HG03558 (cell line): ENCODE measurements around the gene USP30.

Experiments
- ATAC-seq: cut with Tn5 transposase; IDR thresholded peaks from one replicate; pipeline ENCODE4 v1.9.1; 2021; ENCODE audit warnings: moderate number of reproducible peaks; ENCODE audit not compliant: unreplicated experiment; ENCODE audit errors: extremely low read depth

Gene USP30

DNA sequence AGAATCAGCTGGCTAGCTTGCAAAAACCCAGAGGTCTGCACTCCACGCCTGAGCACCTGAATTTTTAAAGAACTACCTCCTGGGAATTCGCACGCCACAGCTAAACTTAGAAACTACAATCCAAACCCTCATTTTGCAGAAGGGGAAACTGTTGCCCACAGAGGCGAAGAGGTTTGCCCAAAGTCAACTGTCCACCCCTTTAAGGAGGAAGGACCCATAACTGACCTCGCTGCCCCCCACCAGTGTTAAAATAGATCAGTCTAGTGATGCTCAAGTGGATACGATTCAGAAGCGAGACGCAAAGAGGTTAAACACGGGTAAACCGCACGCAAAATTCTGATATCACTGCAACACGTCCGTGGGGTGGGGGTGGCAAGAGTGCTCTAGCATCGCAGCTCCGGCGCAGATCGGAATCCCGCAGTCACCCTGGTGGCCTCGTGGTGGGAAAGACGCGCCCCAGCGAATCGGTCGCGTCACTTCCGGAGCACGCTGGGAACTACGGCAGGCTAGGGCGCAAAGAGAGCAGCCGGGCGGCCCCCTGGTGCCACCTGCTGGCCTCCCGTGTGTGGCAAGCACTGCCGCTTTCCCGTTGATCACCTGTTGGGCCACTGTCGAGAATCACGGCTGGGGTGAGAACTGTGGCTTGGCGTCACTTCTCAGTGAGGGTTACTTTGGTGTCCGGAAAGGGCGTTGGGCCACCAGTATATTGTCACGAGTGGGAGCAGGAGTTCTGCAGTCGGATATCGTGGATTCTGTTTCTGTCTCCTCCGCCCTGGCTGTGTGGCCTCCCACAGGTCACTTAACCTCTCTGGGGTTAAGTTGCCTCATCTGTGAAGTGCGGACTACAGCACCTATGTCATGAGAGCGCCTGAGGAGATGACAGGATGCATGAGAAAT is 40.9 kb downstream of the USP30 start, which contains the start of gene ALKBH2:
TSS of gene ALKBH2 (minus strand) at position 451 of the 897 bp plus-strand sequence. CDS start 686 bp downstream, outside the sequence.
- peak; percentile 51 for ATAC-seq

DNA sequence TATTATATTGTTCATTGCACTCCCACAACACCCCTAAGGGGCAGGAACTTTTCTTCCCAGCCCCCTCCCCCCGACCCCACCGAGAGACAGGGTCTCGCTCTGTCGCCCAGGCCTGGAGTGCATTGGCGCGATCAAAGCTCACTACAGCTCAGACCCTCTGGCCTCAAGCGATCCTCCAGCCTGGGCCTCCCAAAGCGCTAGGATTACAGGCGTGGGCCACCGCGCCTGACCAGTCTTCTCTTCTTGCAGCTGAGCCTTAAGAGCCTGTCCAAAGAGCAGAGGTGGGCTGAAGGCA is 44.7 kb downstream of the USP30 start:
- ATAC-seq: no peak

DNA sequence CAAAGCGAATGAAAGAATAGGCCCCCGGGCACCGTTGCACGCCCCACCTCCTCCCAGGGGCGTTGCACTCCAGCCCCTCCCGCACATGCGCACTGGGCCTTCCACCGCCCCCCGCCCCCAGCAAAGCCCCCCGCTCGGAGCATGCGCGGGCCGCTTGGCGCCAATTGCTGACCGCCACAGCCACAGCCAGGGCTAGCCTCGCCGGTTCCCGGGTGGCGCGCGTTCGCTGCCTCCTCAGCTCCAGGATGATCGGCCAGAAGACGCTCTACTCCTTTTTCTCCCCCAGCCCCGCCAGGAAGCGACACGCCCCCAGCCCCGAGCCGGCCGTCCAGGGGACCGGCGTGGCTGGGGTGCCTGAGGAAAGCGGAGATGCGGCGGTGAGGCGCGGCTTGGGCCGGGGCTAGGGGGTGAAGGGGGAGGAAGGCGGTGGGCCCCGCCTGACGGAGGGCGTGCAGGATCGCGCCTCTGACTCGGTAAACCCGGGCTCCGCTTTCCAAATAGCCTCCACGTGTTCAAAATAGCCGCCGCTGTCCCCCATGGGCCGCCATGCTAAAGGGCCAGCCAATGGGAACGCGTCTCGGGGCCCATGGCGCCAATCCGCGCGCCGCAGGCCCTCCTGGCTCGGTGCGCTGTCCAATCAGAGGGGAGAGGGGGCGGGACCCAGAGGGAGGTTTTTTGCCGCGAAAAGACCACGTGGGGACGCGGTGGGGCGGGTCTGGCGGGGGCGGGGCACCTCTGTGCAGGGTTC is 45.2 kb downstream of the USP30 start, which contains the start of gene UNG:
TSS of gene UNG (plus strand) at position 163 of the 748 bp plus-strand sequence. CDS start at position 246, 83 bp downstream.
- ATAC-seq: peak; percentile 85

DNA sequence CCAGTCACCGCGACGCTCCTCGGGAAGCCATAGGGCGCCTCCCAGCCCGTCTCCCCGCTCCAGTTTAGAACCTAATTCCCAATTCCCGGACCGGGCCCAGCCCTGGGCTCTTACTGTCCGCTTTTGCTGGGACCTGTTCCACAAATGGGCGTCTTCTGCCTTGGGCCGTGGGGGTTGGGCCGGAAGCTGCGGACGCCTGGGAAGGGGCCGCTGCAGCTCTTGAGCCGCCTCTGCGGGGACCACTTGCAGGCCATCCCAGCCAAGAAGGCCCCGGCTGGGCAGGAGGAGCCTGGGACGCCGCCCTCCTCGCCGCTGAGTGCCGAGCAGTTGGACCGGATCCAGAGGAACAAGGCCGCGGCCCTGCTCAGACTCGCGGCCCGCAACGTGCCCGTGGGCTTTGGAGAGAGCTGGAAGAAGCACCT is 45.8 kb downstream of the USP30 start:
- no peak for ATAC-seq

DNA sequence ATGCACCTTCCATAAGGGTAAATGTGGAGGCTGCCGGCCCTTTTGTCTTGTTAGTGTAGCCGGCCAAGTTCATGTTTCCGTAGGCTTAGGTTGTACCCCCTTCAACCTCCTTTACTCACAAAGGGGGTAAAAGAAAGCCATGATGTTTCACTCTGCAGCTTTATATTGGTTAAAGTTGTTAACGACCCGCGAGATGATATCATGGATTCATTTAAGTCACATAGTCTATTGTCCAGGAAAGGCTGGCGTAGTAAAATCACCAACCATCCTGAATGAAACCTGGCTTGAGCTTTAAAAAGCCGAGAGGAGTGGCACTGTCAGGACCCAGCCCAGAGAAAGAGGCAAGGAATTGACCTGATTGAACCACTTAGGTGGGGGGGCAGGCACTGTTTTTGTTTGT is 46.3 kb downstream of the USP30 start:
- ATAC-seq: no peak

DNA sequence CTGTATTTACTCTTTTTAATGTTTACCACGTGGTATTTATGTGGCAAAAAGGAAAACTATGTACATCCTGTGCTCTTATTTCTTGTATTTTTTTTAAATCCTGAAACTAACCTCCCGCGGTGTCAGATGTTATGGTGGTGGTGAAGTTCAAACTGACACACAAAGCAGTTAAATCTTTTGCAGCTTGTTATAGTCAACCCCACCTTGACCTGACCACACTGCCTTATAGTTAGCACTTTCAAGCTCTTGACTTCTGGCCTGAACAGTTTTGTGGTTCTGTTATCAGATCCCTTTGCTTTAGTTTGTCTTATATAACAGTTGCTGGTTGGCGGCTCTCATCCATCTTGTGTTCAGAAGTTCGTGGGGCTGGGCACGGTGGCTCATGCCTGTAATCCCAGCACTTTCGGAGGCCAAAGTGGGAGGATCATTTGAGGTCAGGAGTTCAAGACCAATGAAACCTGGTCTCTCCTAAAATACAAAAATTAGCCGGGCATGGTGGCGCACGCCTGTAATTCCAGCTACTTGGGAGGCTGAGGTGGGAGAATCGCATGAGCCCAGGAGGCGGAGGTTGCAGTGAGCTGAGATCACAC is 47.1 kb downstream of the USP30 start:
- no peak for ATAC-seq

DNA sequence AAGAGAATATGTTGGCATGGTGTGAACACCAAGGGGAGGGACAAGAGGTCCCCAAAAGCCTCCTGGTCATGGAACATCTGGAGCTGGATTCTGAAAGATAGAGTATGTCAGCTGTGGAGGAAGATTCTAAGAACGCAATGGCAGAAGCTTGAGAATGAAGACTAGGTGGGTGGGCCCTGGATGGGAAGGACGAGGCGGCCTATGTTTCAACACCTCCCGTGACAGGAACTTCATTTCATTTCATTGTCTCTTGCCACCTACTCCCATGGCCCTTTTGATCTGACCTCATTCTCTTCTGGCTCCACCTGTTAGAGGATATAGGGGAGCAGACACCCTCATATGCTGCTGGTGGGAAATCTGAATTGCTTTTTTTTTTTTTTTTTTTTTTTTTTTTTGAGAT is 48.4 kb downstream of the USP30 start:
- ATAC-seq: no peak

DNA sequence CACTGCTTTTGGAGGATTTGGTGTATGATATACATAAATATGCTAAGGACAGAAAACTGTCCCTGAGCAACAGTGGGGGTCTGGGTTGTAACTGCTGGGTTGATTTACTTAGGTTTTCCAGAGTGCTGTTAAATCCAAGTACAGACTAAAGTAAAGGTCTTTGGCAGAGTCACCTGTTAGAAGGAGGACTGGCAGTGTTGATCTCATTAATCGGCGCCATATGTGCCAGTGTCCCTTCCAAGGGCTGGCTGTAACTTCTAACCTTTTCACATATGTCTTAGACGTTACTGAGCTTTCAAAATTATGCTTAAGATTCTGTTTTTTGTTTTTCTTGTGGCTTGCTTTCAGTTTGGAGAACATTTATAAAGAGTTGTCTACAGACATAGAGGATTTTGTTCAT is 50.1 kb downstream of the USP30 start:
- ATAC-seq: no peak

DNA sequence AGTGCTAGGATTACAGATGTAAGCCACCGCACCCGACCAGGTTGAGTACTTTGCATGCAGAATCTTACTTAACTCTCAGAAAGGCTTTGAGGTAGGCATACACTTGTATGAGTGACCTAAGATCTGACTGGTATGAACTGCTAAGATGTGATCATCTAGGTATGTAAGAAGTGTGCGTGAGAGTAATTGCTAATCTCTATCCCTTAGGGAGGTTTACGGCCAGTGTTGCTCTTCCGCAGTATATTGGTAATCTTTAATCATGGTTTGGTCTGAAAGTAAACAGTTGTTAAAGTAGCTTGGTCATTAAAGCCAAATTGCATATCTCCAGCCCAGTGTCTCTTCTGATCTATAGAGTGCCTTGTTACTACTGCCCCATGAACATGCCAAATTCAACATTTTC is 52.8 kb downstream of the USP30 start:
- ATAC-seq: no peak

DNA sequence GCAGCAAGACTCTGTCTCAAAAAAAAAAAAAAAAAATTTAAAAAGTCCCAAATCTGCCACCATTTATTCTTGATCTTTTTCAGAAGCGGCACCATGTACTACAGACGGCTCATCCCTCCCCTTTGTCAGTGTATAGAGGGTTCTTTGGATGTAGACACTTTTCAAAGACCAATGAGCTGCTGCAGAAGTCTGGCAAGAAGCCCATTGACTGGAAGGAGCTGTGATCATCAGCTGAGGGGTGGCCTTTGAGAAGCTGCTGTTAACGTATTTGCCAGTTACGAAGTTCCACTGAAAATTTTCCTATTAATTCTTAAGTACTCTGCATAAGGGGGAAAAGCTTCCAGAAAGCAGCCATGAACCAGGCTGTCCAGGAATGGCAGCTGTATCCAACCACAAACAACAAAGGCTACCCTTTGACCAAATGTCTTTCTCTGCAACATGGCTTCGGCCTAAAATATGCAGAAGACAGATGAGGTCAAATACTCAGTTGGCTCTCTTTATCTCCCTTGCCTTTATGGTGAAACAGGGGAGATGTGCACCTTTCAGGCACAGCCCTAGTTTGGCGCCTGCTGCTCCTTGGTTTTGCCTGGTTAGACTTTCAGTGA is 57.5 kb downstream of the USP30 start:
- ATAC-seq: no peak

DNA sequence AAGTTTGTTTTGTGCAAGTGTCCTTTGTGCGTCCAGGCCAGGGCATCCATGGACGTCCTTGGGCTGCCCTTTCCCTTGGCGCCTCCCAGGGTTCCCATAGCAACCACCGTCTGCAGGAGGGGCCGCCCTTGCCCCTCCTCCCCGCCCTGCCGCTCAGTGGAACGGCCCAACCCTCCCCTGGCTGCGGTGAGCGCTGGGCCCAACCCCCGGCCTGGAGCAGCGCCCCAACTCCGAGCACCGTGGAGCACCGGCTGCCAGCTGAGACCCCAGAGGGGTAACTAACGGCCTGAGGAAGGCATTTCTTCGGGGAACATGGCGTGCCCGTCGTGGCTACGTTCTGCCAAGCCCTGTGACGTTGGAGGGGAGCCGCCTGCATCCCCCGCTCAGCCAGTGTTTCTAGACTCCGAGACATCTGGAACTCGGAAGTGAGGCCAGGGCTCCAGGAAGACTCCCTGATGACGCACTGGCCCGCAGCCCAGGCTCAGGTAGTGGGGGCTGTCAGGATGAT is 58.7 kb downstream of the USP30 start:
- no peak for ATAC-seq

DNA sequence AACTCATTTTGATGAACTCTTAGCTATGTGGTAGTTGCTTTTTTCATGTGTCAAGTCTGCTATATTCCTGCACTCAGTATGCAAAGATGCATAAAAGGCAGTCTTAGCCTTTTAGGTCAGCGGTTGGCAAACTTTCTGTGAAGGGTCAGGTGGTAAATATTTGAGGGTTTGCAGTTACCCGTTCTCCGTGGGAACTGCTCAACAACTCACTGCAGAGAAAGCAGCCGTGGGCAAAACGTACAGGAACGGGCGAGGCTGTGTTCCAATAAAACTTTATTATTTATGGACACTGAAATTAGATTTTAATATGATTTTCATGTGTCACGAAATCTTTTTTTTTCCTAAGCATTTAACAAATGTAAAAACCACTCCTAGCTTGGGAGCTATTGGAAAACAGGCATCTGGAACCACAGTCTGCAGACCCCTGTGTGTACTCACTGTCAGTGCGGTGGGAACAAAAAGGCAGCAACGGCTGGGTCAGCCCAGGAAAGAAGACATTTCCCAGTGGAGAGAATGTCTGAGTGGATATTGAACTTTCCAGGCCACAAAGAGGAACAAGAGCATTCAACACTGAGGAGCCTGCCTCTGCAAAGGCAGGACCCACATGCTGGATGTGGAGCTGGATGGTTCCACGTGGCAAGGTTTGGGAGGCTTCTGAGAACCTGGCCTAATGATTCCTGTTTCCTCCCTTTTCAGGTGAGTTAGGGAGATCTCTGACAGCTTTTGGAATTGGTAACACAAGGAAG is 60.5 kb downstream of the USP30 start:
- no peak for ATAC-seq

DNA sequence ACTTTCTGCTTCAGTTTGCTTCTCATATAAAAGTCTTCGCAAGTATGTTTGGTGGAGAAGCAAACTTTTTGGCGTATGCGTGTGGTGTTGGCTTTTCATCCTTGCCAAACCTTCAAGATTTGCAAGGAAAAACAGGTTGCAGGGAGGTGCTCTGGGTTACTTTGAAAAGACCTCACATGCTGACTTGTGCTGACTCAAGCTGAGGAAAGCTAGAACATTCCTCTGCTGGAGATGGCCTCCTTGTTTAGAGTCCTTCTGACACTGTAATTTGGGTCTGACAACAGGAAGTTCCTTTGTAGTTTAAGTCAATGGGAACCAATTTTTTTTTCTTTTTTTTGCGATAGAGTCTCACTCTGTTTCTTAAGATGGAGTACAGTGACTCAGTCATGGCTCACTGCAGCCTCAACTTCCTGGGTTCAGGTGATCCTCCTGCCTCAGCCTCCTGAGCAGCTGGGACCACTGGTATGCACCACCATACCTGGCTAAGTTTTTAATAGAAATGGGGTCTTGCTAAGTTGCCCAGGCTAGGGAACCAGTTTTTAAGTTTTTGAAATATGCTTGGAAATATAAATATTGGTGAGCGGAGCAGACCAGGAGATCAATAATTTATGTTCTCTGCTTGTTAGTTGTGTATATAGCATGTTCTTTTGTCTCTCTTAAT is 61.4 kb downstream of the USP30 start:
- ATAC-seq: no peak

DNA sequence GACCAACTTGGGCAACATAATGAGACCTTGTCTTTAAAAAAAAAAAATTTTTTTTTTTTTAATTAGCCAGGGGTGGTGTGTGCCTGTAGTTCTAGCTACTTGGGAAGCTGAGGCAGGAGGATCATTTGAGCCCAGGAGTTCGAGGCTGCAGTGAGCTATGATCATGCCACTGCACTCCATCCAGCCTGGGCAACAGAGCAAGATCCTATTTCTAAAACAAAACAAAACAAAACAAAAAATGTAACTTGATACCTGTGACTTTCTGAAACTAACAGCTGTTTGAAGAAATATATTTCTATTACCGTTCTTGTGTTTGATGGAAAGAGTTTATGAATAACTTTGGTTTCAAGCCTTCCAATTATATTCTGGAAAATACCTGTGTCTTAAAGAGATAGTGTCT is 62.3 kb downstream of the USP30 start:
- no peak for ATAC-seq

DNA sequence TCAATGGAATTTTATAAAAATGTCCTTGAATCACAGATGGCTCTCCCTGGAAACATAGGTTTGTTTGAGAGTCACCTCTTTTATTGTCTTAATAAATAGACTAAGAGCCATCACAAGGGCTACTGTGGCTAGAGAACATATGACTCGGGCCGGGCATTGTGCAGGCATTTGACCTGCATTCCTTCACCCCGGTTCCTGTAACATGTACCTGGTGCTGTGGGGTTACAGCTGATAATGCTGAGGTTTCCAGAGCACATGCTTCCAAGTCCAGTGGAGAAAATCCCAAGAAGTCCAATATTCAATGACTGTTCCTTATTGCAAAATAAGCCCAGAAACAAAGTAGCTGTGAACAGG is 63.0 kb downstream of the USP30 start:
- no peak for ATAC-seq

DNA sequence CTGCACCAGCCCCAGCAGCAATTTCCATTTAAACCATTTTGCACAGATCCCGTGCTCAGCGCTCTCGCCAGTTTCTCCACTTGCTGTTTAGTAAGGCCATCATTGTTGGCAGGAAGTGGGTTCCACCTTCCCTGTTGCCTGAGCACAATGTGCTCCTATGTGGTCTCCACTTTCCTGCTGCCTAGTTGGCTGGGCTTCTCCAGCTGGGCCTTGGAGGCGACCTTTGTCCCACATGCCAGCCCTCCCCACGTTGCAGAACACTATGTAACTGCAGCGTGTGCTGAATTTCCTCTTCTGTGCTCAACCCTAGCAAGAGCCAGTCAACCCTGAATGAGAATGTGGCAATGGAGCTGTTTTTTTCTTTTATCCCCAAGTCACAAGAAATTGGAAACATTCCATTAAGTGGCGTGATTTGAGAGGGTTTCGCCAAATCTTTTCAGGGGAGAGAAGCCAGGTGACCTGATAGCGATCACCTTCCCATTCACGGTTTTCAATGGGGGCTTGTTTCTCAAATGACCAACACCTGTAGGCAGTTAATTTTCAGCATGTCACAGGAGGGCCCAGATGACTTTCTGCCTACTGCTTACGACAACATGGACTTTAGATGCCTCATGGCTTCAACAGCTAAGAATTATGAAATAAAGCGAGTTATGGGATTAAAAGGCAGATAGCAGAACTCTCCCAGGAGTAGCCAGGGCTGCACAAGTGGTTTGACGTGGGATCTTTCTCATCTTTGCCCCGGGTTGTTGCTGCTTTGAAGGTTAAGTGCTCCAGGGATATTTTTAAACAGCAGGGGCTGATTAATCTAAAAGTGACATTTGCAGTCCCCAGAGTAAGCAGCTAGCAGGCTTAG is 63.6 kb downstream of the USP30 start, which contains the start of gene ACACB:
TSS of gene ACACB (plus strand) at position 830 of the 853 bp plus-strand sequence. CDS start 22,819 bp downstream, outside the sequence.
- no peak for ATAC-seq

DNA sequence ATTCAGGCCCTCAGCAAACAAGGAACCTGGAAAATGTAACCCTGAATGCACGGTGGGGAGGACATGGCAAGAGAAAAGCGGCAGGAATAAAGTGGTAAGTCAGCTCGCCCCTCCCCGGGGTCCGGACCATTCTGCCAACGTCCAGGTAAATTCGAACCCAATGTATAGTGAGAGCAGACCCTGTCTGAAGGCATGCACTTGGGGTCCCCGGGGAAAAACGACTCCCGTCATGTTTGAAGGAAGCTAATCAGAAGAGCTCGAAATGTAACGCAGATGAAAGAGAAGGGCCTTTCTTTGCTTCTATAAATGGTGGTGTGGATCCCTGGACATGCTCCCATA is 64.2 kb downstream of the USP30 start:
- no peak for ATAC-seq

DNA sequence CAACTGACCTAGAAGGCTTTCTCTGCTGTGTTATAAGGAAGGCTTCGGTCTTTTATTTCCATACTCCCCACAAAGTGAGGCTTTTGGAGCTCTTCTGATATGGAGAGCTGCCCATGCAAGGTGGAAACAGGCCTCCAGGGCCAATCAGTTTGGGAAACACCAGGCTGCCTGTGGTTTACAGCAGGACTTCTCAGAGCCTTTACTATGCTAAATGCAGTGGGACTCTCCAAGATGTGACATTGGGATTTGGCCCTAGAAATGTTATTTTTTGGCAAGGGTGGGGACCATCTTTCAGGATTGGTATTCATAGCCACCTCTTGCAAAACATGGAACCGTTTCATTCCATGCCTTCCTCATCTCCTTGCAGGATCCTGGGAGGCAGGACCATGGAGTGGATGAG is 67.7 kb downstream of the USP30 start:
- ATAC-seq: no peak
